HepG2 (cell line): ENCODE results near the gene POP7. TPM values are rescaled to one million over a fixed set of nuclear protein-coding genes. Genes with fewer than 3 reads are reported as not detected.

Experiments used
- CBX5 ChIP-seq: sonication (generic); formaldehyde crosslinking; IDR thresholded peaks from 2 replicates; pipeline ENCODE4 v1.4.0; 2020; ENCODE audit warnings: missing genetic modification reagents, borderline replicate concordance
- FOXP1 ChIP-seq, 2 experiments: fragments of 450-650 bp in 1 of 2; IDR thresholded peaks; 2 replicates each; pipeline ENCODE4 v1.6.1; 2017 to 2018; ENCODE audit warnings: antibody characterized with exemption in 1 of 2
- GATAD2A ChIP-seq: IDR thresholded peaks from 2 replicates; pipeline ENCODE4 v1.6.1; 2016
- HOXA3 ChIP-seq: sonication (generic); formaldehyde crosslinking; IDR thresholded peaks from 2 replicates; pipeline ENCODE4 v1.5.0; 2020; ENCODE audit warnings: missing genetic modification reagents
- KAT2B ChIP-seq: fragments of 150-350 bp; IDR thresholded peaks from 2 replicates; pipeline ENCODE4 v1.6.1; 2014; ENCODE audit warnings: low read depth, low read length, borderline replicate concordance
- KAT7 ChIP-seq: IDR thresholded peaks from 2 replicates; pipeline ENCODE4 v1.6.1; 2018; ENCODE audit warnings: borderline replicate concordance, missing compliant biosample characterization
- KLF9 ChIP-seq: IDR thresholded peaks from 2 replicates; pipeline ENCODE4 v1.6.1; 2016; ENCODE audit warnings: low read depth
- MYC ChIP-seq: sonication (generic); formaldehyde crosslinking; IDR thresholded peaks from 2 replicates; pipeline ENCODE4 v1.9.0; 2021; ENCODE audit warnings: missing genetic modification reagents, borderline replicate concordance
- TARDBP ChIP-seq: sonication (generic); formaldehyde crosslinking; IDR thresholded peaks from 2 replicates; pipeline ENCODE4 v1.8.0; 2022; ENCODE audit warnings: mild to moderate bottlenecking, missing genetic modification reagents
- YY1 ChIP-seq: IDR thresholded peaks from 2 replicates; pipeline ENCODE4 v1.6.1; 2011; ENCODE audit warnings: low read length, low read depth, moderate library complexity, mild to moderate bottlenecking; ENCODE audit not compliant: insufficient read depth, insufficient replicate concordance
- ZNF501 ChIP-seq: sonication (generic); formaldehyde crosslinking; IDR thresholded peaks from 2 replicates; pipeline ENCODE4 v1.5.1; 2020; ENCODE audit warnings: mild to moderate bottlenecking, moderate library complexity, missing genetic modification reagents
- ZNF605 ChIP-seq: sonication (generic); formaldehyde crosslinking; IDR thresholded peaks from 2 replicates; pipeline ENCODE4 v1.8.0; 2022; ENCODE audit warnings: mild to moderate bottlenecking, missing genetic modification reagents
- ZNF709 ChIP-seq: sonication (generic); formaldehyde crosslinking; IDR thresholded peaks from 2 replicates; pipeline ENCODE4 v1.5.0; 2020; ENCODE audit warnings: mild to moderate bottlenecking, missing genetic modification reagents
- ZSCAN21 ChIP-seq: sonication (generic); formaldehyde crosslinking; IDR thresholded peaks from 2 replicates; pipeline ENCODE4 v1.8.0; 2022; ENCODE audit warnings: mild to moderate bottlenecking, missing genetic modification reagents, moderate library complexity, borderline replicate concordance
- polyA plus RNA-seq, 8 experiments: library from polyadenylated mRNA; depleted of rRNA in 3 of 8; stranded (reverse) in 7 of 8; unstranded in 1 of 8; fragments of >200 nt; fragmentation: Illumina TruSeq in 4 of 8; extraction: Trizol in 4 of 8; gene quantifications; 2 replicates each; pipeline versions ENCODE4 v1.2.1 to v1.2.3, GENCODE V29; 2011 to 2016; ENCODE audit warnings: low read depth in 4 of 8, missing spikeins in 1 of 8, mixed read lengths in 1 of 8; ENCODE audit not compliant: insufficient read depth in 1 of 8
- total RNA-seq, 5 experiments: library from RNA; depleted of rRNA; stranded (reverse); fragments of >200 nt; fragmentation: Illumina TruSeq; extraction: Trizol; gene quantifications; 2 replicates each; pipeline ENCODE4 v1.2.3, GENCODE V29; 2016; ENCODE audit warnings: low read depth in 1 of 5
- TF ChIP-seq, protein P1 (sequence below), 2 experiments: sonication (generic) in 1 of 2; formaldehyde crosslinking in 1 of 2; IDR thresholded peaks; 2 replicates each; pipeline versions ENCODE4 v1.6.1 to v1.9.0; 2014 to 2022; ENCODE audit warnings: antibody characterized with exemption in 1 of 2, borderline replicate concordance in 1 of 2, inconsistent platforms in 1 of 2, low read depth in 1 of 2, missing genetic modification reagents in 1 of 2
- TF ChIP-seq, protein P2 (sequence below): sonication (generic); formaldehyde crosslinking; IDR thresholded peaks from 2 replicates; pipeline ENCODE4 v1.4.0; 2020; ENCODE audit warnings: missing genetic modification reagents, borderline replicate concordance
- TF ChIP-seq, protein P3 (sequence below): sonication (generic); formaldehyde crosslinking; IDR thresholded peaks from 2 replicates; pipeline ENCODE4 v1.5.0; 2020; ENCODE audit warnings: missing genetic modification reagents, mild to moderate bottlenecking, borderline replicate concordance

POP7 gene
- total and polyA plus RNA-seq, 2 of the 13 experiments (the other 11 are each of a cell fraction or from before 2014, with no cell fraction given) = 63.9 to 91.1 TPM

DNA sequence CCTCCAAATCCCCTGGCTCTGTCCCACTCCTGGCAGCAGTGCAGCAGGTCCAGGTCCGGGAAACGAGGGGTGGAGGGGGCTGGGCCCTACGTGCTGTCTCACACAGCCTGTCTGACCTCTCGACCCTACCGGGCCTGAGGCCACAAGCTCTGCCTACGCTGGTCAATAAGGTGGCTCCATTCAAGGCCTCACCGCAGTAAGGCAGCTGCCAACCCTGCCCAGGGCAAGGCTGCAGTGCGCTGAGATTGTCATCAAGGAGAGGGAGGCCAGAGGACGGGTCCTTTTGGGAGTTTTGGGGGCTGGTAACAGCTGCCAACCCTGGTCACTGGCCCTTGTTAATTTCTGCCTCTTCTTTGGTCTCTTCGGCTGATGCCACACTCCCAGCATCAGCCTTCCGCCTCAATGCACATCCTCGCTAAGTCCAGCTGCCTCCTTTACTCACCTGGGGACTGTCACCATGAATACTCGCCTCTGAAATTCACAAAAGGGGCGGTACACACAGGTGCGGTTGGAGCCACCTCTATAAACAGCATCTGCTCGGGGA lies 17.9 kb downstream of the POP7 start (continued):
- TF ChIP-seq ZNF709 (no peak), ZNF501 (CRISPR knock-in tag) (peak; percentile 38; the same call in 1 of the 2 replicates), ZNF605 (CRISPR knock-in tag) (peak; percentile 73), HOXA3 (CRISPR knock-in tag) (peak; percentile 83), CBX5 (CRISPR knock-in tag) (no peak), YY1 (no peak), ZSCAN21 (CRISPR knock-in tag) (peak; percentile 29; the same call in 1 of the 2 replicates), TARDBP (CRISPR knock-in tag) (peak; percentile 42; the same call in 1 of the 2 replicates), KAT7 (no peak), KAT2B (no peak), GATAD2A (CRISPR knock-in tag) (peak; percentile 56; the same call in 1 of the 2 replicates), MYC (CRISPR knock-in tag) (peak; percentile 71), FOXP1 (IDR thresholded peaks at IDR 0.05) (no peak), FOXP1 (CRISPR knock-in tag; IDR thresholded peaks at IDR 0.05) (peak; percentile 55; the same call in 1 of the 2 replicates), KLF9 (CRISPR knock-in tag) (0 out of 2 replicates have a peak, but pooled peaks have one; percentile 31)
- TF ChIP-seq, protein P1, sequence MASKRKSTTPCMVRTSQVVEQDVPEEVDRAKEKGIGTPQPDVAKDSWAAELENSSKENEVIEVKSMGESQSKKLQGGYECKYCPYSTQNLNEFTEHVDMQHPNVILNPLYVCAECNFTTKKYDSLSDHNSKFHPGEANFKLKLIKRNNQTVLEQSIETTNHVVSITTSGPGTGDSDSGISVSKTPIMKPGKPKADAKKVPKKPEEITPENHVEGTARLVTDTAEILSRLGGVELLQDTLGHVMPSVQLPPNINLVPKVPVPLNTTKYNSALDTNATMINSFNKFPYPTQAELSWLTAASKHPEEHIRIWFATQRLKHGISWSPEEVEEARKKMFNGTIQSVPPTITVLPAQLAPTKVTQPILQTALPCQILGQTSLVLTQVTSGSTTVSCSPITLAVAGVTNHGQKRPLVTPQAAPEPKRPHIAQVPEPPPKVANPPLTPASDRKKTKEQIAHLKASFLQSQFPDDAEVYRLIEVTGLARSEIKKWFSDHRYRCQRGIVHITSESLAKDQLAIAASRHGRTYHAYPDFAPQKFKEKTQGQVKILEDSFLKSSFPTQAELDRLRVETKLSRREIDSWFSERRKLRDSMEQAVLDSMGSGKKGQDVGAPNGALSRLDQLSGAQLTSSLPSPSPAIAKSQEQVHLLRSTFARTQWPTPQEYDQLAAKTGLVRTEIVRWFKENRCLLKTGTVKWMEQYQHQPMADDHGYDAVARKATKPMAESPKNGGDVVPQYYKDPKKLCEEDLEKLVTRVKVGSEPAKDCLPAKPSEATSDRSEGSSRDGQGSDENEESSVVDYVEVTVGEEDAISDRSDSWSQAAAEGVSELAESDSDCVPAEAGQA (IDR thresholded peaks at IDR 0.05; ENCODE audit: low read depth) = no peak
- TF ChIP-seq, protein P1 (CRISPR knock-in tag; IDR thresholded peaks at IDR 0.05; ENCODE audit: borderline replicate concordance) = no peak
- TF ChIP-seq, protein P2, sequence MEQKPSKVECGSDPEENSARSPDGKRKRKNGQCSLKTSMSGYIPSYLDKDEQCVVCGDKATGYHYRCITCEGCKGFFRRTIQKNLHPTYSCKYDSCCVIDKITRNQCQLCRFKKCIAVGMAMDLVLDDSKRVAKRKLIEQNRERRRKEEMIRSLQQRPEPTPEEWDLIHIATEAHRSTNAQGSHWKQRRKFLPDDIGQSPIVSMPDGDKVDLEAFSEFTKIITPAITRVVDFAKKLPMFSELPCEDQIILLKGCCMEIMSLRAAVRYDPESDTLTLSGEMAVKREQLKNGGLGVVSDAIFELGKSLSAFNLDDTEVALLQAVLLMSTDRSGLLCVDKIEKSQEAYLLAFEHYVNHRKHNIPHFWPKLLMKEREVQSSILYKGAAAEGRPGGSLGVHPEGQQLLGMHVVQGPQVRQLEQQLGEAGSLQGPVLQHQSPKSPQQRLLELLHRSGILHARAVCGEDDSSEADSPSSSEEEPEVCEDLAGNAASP (CRISPR knock-in tag) = no peak; the same call in 1 of the 2 replicates
- TF ChIP-seq, protein P3, sequence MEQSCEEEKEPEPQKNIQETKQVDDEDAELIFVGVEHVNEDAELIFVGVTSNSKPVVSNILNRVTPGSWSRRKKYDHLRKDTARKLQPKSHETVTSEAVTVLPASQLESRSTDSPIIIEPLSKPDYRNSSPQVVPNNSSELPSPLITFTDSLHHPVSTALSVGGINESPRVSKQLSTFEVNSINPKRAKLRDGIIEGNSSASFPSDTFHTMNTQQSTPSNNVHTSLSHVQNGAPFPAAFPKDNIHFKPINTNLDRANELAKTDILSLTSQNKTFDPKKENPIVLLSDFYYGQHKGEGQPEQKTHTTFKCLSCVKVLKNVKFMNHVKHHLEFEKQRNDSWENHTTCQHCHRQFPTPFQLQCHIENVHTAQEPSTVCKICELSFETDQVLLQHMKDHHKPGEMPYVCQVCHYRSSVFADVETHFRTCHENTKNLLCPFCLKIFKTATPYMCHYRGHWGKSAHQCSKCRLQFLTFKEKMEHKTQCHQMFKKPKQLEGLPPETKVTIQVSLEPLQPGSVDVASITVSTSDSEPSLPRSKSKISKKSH (CRISPR knock-in tag) = peak; percentile 49; the same call in 1 of the 2 replicates
